Mesothelial cell of epicardium (in vitro differentiated cells): ENCODE measurements around the gene CEBPB. TPM values are rescaled to one million over a fixed set of nuclear protein-coding genes. Genes with fewer than 3 reads are reported as not detected.

Experiments
- DNase-seq, 2 experiments: peaks; one replicate each; pipeline ENCODE4 v3.0.0; 2021; ENCODE audit warnings: low spot score in 2 of 2; ENCODE audit not compliant: unreplicated experiment in 2 of 2
- H3K27ac Mint-ChIP-seq: 2 replicates; pipeline ENCODE4 v1.8.0; 2021; ENCODE audit warnings: mixed read lengths
- H3K27me3 Mint-ChIP-seq: 2 replicates; pipeline ENCODE4 v1.8.0; 2021; ENCODE audit warnings: low read depth, mixed read lengths
- H3K36me3 Mint-ChIP-seq: 2 replicates; pipeline ENCODE4 v1.8.0; 2021; ENCODE audit warnings: mixed read lengths
- H3K4me1 Mint-ChIP-seq: 2 replicates; pipeline ENCODE4 v1.8.0; 2021; ENCODE audit warnings: mixed read lengths
- H3K4me3 Mint-ChIP-seq: 2 replicates; pipeline ENCODE4 v1.8.0; 2021; ENCODE audit warnings: mild to moderate bottlenecking, moderate library complexity, mixed read lengths
- H3K9me3 Mint-ChIP-seq: 2 replicates; pipeline ENCODE4 v1.8.0; 2021; ENCODE audit warnings: mixed read lengths
- total RNA-seq: library from RNA; stranded (reverse); gene quantifications from 3 replicates; pipeline ENCODE4 v1.2.1, GENCODE V29; 2021
- TF ChIP-seq, protein P1 (sequence below): fragments of 200-600 bp; sonication (generic); IDR thresholded peaks from one replicate; pipeline ENCODE4 v1.5.0; 2021; ENCODE audit warnings: antibody characterized with exemption; ENCODE audit not compliant: unreplicated experiment

Gene CEBPB
- total RNA-seq, 1 donor from 2014 or later: 25.6 TPM

DNA sequence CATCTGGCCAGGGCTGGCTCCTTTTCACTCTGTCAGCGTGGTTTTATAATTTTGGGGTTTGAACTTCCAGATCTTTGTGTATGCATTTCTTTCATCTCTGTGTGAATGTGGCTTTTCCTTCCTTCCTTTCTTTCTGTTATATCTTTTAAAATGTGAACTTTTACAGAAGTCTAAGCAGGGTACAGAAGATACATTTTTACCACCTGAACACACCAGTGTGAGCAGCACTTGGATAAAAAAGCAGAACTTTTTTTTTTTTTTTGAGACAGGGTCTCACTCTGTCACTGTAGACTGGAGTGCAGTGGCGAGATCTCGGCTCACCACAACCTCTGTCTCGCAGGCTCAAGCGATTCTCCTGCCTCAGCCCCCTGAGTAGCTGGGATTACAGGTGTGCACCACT is 20.5 kb downstream of the CEBPB start:
- no peak for DNase-seq
- Mint-ChIP-seq H3K4me1 (peaks cover 22% of the 10 kb centered on the region), H3K4me3 (no peak overlapping the region), H3K27me3 (no peaks in the 10 kb centered on the region), H3K9me3 (no peaks in the 10 kb centered on the region), H3K36me3 (no peaks in the 10 kb centered on the region), H3K27ac (no peak overlapping the region)
- TF ChIP-seq, protein P1, sequence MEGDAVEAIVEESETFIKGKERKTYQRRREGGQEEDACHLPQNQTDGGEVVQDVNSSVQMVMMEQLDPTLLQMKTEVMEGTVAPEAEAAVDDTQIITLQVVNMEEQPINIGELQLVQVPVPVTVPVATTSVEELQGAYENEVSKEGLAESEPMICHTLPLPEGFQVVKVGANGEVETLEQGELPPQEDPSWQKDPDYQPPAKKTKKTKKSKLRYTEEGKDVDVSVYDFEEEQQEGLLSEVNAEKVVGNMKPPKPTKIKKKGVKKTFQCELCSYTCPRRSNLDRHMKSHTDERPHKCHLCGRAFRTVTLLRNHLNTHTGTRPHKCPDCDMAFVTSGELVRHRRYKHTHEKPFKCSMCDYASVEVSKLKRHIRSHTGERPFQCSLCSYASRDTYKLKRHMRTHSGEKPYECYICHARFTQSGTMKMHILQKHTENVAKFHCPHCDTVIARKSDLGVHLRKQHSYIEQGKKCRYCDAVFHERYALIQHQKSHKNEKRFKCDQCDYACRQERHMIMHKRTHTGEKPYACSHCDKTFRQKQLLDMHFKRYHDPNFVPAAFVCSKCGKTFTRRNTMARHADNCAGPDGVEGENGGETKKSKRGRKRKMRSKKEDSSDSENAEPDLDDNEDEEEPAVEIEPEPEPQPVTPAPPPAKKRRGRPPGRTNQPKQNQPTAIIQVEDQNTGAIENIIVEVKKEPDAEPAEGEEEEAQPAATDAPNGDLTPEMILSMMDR: no peak

DNA sequence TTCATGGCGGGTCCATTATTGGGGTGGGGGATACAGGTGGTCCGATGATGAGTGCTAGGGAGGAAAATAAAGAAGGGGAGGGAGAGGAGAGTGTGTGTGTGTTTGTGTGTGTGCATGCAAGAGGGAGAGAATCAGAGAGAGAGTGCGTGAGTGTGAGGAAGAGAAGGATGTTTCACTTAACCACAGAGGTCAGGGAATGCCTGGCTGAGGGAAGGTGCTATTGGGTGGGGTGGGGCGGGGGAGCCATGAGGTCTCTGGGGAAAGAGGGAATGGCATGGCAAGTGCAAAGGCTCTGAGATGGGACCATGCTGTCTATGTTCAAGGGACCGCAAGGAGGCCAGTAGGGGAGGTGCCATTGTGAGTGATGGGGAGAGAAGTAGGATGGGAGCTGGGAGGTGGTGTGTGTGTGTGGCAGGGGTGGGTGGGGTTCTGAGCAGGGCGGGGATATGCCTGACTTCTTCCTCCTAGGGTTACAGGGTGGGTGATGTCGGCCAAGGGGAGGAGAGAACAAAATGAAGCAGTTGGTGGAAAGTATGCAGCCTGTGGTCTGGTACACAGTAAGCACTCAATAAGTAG is 23.0 kb downstream of the CEBPB start:
- H3K27ac Mint-ChIP-seq: no peak overlapping the region
- H3K27me3 Mint-ChIP-seq: no peaks in the 10 kb centered on the region
- peaks cover 31% of the 10 kb centered on the region for H3K4me1 Mint-ChIP-seq
- H3K36me3 Mint-ChIP-seq: no peaks in the 10 kb centered on the region
- H3K9me3 Mint-ChIP-seq: no peaks in the 10 kb centered on the region
- H3K4me3 Mint-ChIP-seq: no peak overlapping the region
- TF ChIP-seq, protein P1: no peak
- DNase-seq: no peak

DNA sequence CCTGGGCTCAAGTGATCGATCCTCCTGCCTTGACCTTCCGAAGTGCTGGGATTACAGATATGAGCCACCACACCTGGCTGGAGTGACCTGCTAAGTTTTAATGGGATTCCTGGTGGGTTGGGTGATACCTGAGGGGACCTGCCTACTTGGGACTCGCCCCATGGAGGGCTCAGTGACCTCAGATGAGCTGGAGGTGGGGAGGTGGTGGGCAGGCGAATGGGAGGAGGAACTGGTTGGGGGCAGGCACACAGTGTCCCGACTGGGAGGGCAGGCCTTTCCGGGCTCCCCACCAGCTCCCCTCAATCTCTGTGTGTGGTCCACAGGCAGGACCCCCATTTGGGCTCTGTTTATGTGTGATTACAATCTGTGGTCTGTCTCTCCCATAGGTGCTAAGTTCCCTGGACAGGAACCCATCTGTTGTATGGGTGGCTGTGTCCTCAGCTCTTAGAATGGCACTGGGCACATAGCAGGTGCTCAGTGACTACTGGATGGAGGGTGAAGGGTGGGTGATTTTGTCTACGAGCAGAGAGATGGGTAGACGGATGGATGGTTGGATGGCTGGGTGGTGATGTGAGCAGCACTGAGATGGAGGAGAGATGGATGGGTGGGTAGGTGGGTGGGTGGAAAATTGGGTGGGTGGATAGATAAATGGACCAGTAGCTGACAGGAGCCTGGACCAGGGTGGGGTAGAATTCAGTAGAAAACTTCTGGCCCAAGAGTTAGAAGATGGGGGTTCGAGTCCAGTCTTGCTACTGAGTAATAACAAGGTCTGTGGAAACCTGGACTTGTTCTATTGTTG is 23.8 kb downstream of the CEBPB start:
- DNase-seq: no peak
- Mint-ChIP-seq H3K4me3 (no peak overlapping the region), H3K36me3 (no peaks in the 10 kb centered on the region), H3K27ac (no peak overlapping the region), H3K27me3 (no peaks in the 10 kb centered on the region), H3K4me1 (peaks cover 31% of the 10 kb centered on the region), H3K9me3 (no peaks in the 10 kb centered on the region)
- TF ChIP-seq, protein P1: no peak

DNA sequence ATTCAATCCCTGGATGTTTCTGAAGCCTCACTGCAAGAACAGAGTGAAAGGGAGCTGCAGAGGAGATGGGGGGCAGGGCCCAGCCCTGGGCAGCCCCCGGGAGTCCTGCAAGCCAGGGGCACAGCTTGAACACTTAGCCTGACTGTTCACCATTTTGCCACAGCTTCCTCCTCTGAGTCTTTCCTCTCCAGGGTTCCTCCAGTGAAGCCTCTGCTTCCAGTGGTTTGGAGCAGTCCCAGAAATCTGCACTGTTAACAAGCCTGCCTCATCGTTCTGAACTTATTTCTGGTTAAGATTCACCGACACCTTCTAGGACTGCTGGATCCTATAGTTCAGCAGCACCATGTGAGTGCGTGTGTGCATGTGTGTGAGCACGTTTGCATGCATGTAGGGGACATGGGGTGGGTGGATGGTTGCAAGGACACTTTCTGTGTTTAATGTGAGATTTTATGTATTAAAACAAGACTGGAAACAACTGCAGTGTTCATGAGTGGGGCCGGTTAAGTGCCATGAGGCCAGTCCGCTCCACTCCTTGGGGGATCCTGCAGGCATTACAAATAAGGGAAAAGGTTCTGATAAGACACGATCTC is 24.6 kb downstream of the CEBPB start:
- no peaks in the 10 kb centered on the region for H3K27me3 Mint-ChIP-seq
- H3K36me3 Mint-ChIP-seq: no peaks in the 10 kb centered on the region
- TF ChIP-seq, protein P1: no peak
- H3K4me3 Mint-ChIP-seq: no peak overlapping the region
- no peak for DNase-seq
- no peaks in the 10 kb centered on the region for H3K9me3 Mint-ChIP-seq
- peak overlapping the region; percentile 28 for H3K27ac Mint-ChIP-seq
- peaks cover 31% of the 10 kb centered on the region for H3K4me1 Mint-ChIP-seq

DNA sequence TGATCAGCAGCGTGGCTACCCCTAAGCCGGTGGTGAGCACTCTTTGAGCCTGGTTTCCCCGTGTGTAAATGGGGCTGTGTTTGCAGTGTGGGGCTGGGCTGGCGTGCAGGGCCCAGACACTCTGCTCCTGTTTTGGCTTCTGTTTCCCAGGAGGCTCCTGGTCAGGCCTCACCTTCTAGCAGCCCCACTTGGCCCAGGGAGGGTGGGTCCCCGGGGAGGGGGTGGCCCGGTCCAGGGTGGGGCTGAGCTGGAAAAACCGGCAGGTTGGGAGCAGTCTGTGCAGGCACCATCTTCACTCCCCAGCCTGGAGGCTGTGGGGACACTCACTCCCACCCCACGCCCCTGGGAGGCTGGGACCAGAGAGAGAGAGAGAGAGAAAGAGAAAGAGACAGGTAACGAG is 25.3 kb downstream of the CEBPB start:
- Mint-ChIP-seq H3K9me3 (no peaks in the 10 kb centered on the region), H3K4me3 (peak overlapping the region; percentile 25)
- no peak for DNase-seq

More for the DNA sequence above, 25.3 kb downstream of the CEBPB start:
- Mint-ChIP-seq H3K4me1 (peaks cover 31% of the 10 kb centered on the region), H3K27ac (peak overlapping the region; percentile 64), H3K27me3 (no peaks in the 10 kb centered on the region), H3K36me3 (no peaks in the 10 kb centered on the region)
- TF ChIP-seq, protein P1: no peak
